Cardiac muscle cell (in vitro differentiated cells and primary cell): ENCODE measurements around the gene FSD1. TPM values are rescaled to one million over a fixed set of nuclear protein-coding genes. Genes with fewer than 3 reads are reported as not detected.
A peak's percentile ranks its signal among the peaks of the same experiment; 100 is the strongest.

ENCODE experiments used
- DNase-seq, 2 donors: peaks; one replicate each; pipeline versions ENCODE4 v3.0.0 to v3.0.0-alpha.2; 2010 to 2017; ENCODE audit warnings: low read depth in 1 of 2, low spot score in 1 of 2
- H3K27ac ChIP-seq: fragments of 200-600 bp; sonication (generic); 2 replicates; pipeline ENCODE4 v1.5.1; 2016
- H3K27me3 ChIP-seq: fragments of 200-600 bp; sonication (generic); 2 replicates; pipeline ENCODE4 v1.6.0; 2016; ENCODE audit warnings: control low read depth
- H3K36me3 ChIP-seq: fragments of 200-600 bp; sonication (generic); 2 replicates; pipeline ENCODE4 v1.5.1; 2016; ENCODE audit warnings: control low read depth
- H3K4me1 ChIP-seq: fragments of 200-600 bp; sonication (generic); 2 replicates; pipeline ENCODE4 v1.8.1; 2017; ENCODE audit warnings: low read depth, mild to moderate bottlenecking, mixed run types
- H3K4me3 ChIP-seq: fragments of 200-600 bp; sonication (generic); 2 replicates; pipeline ENCODE4 v1.5.1; 2016; ENCODE audit warnings: mild to moderate bottlenecking
- H3K9me3 ChIP-seq: fragments of 200-600 bp; sonication (generic); 2 replicates; pipeline ENCODE4 v1.5.1; 2017; ENCODE audit warnings: low read depth, mild to moderate bottlenecking, control low read depth
- CTCF ChIP-seq: IDR thresholded peaks from 2 replicates; pipeline ENCODE4 v1.5.1; 2012; ENCODE audit warnings: low read depth, mild to moderate bottlenecking, low read length
- polyA plus RNA-seq: library from polyadenylated mRNA; unstranded; fragments of >200 nt; fragmentation: Nextera tagmentation; extraction: Ambion mirVana; gene quantifications from 2 replicates; pipeline ENCODE4 v1.2.1, GENCODE V29; 2016
- total RNA-seq: library from RNA; depleted of rRNA; stranded (reverse); fragments of >200 nt; gene quantifications from 2 replicates; pipeline ENCODE4 v1.2.3, GENCODE V29; 2016

The FSD1 gene
- total and polyA plus RNA-seq, 2 experiments from 2014 or later = 18.5 to 24.7 TPM

DNA sequence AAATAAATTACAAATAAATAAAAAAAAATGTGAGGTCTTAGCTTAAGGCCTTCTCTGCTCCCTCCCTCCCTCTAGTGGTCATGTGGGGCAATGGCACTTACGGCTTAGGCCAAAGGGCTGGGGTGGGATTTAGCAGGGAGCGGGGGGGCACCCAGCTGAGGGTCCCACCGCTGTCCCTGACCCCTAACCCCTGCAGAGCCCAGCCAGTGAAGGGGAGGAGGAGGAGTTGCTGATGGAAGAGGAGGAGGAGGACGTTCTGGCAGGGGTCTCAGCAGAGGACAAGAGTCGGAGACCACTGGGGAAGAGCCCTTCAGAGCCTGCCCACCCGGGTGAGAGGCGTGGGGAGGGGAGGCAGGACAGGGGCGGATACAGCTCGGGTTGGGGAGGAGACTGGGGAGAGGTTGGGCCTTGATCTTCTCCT lies 48.3 kb downstream of the FSD1 start:
- no peaks in the 10 kb centered on the region for H3K36me3 ChIP-seq
- DNase-seq = peak; percentile 76 to 78
- H3K4me3 ChIP-seq = no peak overlapping the region
- no peaks in the 10 kb centered on the region for H3K4me1 ChIP-seq
- H3K27ac ChIP-seq = no peak overlapping the region
- peak; percentile 83 for TF ChIP-seq CTCF
- no peaks in the 10 kb centered on the region for H3K9me3 ChIP-seq
- no peaks in the 10 kb centered on the region for H3K27me3 ChIP-seq

DNA sequence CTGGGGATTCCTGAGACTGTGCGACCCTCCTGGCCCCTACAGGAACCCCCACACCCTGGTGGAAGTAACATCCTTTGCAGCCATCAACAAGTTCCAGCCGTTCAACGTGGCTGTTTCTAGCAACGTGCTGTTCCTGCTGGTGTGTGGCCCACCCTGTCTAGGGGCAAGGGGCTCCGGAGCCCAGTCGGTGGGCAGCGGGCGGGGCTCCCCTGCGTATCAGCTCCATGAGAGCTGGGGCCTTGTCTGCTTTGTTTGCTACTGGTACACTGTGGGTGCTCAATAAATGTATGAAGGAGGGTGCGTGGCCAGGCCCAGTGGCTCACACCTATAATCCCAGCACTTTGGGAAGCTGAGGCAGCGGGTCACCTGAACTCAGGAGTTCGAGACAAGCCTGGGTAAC lies 49.9 kb downstream of the FSD1 start:
- Histone ChIP-seq H3K27me3 (no peaks in the 10 kb centered on the region), H3K27ac (no peak overlapping the region), H3K9me3 (no peaks in the 10 kb centered on the region), H3K4me1 (no peaks in the 10 kb centered on the region), H3K36me3 (no peaks in the 10 kb centered on the region), H3K4me3 (no peak overlapping the region)
- DNase-seq = no peak
- no peak for TF ChIP-seq CTCF

DNA sequence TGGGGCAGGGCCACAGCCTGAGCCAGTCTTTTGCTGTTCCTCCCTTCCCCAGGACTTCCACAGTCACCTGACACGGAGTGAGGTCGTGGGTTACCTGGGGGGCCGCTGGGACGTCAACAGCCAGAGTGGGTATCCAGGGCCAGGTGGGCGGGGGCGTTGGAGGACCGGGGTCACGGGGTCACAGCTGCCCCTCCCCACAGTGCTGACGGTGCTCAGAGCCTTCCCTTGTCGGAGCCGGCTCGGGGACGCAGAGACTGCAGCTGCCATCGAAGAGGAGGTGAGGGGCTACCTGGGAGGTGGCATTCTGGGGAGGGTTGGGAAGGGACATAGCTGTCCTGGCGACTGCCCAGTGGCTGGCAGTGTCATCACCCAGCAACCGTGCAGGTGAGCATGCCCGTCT lies 50.5 kb downstream of the FSD1 start:
- H3K9me3 ChIP-seq = no peaks in the 10 kb centered on the region
- TF ChIP-seq CTCF = no peak
- H3K4me1 ChIP-seq = no peaks in the 10 kb centered on the region
- H3K4me3 ChIP-seq = no peak overlapping the region
- peaks cover 2% of the 10 kb centered on the region for H3K36me3 ChIP-seq
- DNase-seq = no peak
- no peak overlapping the region for H3K27ac ChIP-seq
- no peaks in the 10 kb centered on the region for H3K27me3 ChIP-seq

GRCh38 chr19:4357095-4357797 lies 52.8 kb downstream of the FSD1 start:
- DNase-seq = no peak

DNA sequence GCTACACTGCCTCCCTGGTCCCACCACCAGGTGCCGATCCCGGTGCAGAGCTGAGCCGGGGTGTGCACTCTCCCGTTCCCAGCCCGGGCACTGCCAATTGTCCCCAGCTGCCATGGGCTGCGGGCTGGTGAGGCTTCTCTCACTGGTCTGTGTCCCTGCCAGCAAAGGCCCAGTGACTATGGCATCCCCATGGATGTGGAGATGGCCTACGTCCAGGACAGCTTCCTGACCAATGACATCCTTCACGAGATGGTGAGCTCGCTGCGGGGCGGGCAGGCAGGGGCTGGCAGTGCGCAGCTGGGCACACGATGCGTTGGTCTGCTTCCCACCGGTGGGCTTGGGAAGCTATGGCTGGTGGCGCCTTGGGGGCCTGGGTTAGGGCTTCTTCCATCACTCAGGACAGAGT lies 53.5 kb downstream of the FSD1 start:
- peaks cover 15% of the 10 kb centered on the region for H3K36me3 ChIP-seq
- no peak for TF ChIP-seq CTCF
- no peaks in the 10 kb centered on the region for H3K9me3 ChIP-seq
- DNase-seq = no peak
- no peaks in the 10 kb centered on the region for H3K27me3 ChIP-seq
- H3K4me1 ChIP-seq = no peaks in the 10 kb centered on the region
- H3K27ac ChIP-seq = peak overlapping the region; percentile 28
- H3K4me3 ChIP-seq = no peak overlapping the region

More at GRCh38 chr19:4357095-4357797, 52.8 kb downstream of the FSD1 start:
- H3K27me3 ChIP-seq = no peaks in the 10 kb centered on the region
- H3K4me3 ChIP-seq = no peak overlapping the region
- no peaks in the 10 kb centered on the region for H3K9me3 ChIP-seq
- peaks cover 12% of the 10 kb centered on the region for H3K36me3 ChIP-seq
- no peaks in the 10 kb centered on the region for H3K4me1 ChIP-seq
- TF ChIP-seq CTCF = no peak
- H3K27ac ChIP-seq = no peak overlapping the region
